M059J (cell line): ENCODE measurements around the gene FBP1. TPM values are rescaled to one million over a fixed set of nuclear protein-coding genes. Genes with fewer than 3 reads are reported as not detected.
"Not testable (repeated sequence)": the region's sequence is repeated elsewhere in the genome, so short reads cannot be mapped to it uniquely, and the experiment has no call there.

Source experiments
- DNase-seq: peaks from one replicate; pipeline ENCODE4 v3.0.0-alpha.2; 2012; ENCODE audit warnings: low read depth
- total RNA-seq: library from RNA; depleted of rRNA; stranded (reverse); fragments of >200 nt; shearing (Covaris generic); gene quantifications from 2 replicates; pipeline ENCODE4 v1.2.3, GENCODE V29; 2014

FBP1 gene
- total RNA-seq, 1 experiment from 2014 or later, result 0.52 TPM

- no peak for DNase-seq
Measured at GRCh38 chr9:94619026-94619425, 20.3 kb downstream of the FBP1 start.

GRCh38 chr9:94613003-94613402 is 26.3 kb downstream of the FBP1 start:
- peak; percentile 10 for DNase-seq

- no peak for DNase-seq
Measured at GRCh38 chr9:94612071-94612470, 27.2 kb downstream of the FBP1 start.

GRCh38 chr9:94611638-94612068 is 27.7 kb downstream of the FBP1 start:
- DNase-seq, result peak; percentile 38

- no peak for DNase-seq
Measured at GRCh38 chr9:94610181-94610606, 29.1 kb downstream of the FBP1 start.

GRCh38 chr9:94607423-94607691 is 32.0 kb downstream of the FBP1 start:
- DNase-seq, result no peak

GRCh38 chr9:94606646-94607422 is 32.5 kb downstream of the FBP1 start:
- DNase-seq, result no peak

- DNase-seq, result peak; percentile 75
Measured at GRCh38 chr9:94603259-94604160, 35.8 kb downstream of the FBP1 start.

GRCh38 chr9:94602666-94603065 is 36.7 kb downstream of the FBP1 start:
- no peak for DNase-seq

GRCh38 chr9:94600715-94601114 is 38.6 kb downstream of the FBP1 start:
- no peak for DNase-seq

- no peak for DNase-seq
Measured at GRCh38 chr9:94600258-94600657, 39.1 kb downstream of the FBP1 start.

GRCh38 chr9:94599102-94599501 is 40.2 kb downstream of the FBP1 start:
- no peak for DNase-seq

- DNase-seq, result no peak
Measured at GRCh38 chr9:94593459-94594345, 45.6 kb downstream of the FBP1 start, which contains the start of gene FBP2. TSS of gene FBP2 (minus strand) at chr9:94593824. CDS start at chr9:94593726, 98 bp downstream.

- not testable (repeated sequence) for DNase-seq
Measured at GRCh38 chr9:94592683-94593082, 46.6 kb downstream of the FBP1 start.

- DNase-seq, result no peak
Measured at GRCh38 chr9:94591876-94592275, 47.4 kb downstream of the FBP1 start.

- not testable (repeated sequence) for DNase-seq
Measured at GRCh38 chr9:94591046-94591545, 48.2 kb downstream of the FBP1 start.

- no peak for DNase-seq
Measured at GRCh38 chr9:94588681-94589080, 50.6 kb downstream of the FBP1 start.

GRCh38 chr9:94586814-94587213 is 52.5 kb downstream of the FBP1 start:
- peak; percentile 27 for DNase-seq

GRCh38 chr9:94586316-94586715 is 53.0 kb downstream of the FBP1 start:
- DNase-seq, result peak; percentile 21

GRCh38 chr9:94584555-94584954 is 54.8 kb downstream of the FBP1 start:
- DNase-seq, result no peak

- peak; percentile 20 for DNase-seq
Measured at GRCh38 chr9:94581728-94582127, 57.6 kb downstream of the FBP1 start.

- no peak for DNase-seq
Measured at GRCh38 chr9:94577571-94577970, 61.7 kb downstream of the FBP1 start.
